GM23338 (cell line): ENCODE results near the gene BABAM1. TPM values are rescaled to one million over a fixed set of nuclear protein-coding genes. Genes with fewer than 3 reads are reported as not detected.

Experiments
- CREB1 ChIP-seq: fragments of 250-450 bp; sonication (Bioruptor Pico); IDR thresholded peaks from 2 replicates; pipeline ENCODE4 v1.5.0; 2020; ENCODE audit warnings: low read depth, mild to moderate bottlenecking, moderate library complexity
- CTCF ChIP-seq, 2 experiments: fragments of 200-600 bp in 1 of 2; sonication (generic) in 1 of 2; conservative IDR thresholded peaks; 2 replicates each; pipeline versions ENCODE4 v1.5.1 to v1.6.1; 2016 to 2017; ENCODE audit warnings: antibody characterized with exemption in 2 of 2, low read depth in 2 of 2, mild to moderate bottlenecking in 2 of 2, moderate library complexity in 1 of 2
- JUNB ChIP-seq: IDR thresholded peaks from one replicate; pipeline ENCODE4 v1.6.1; 2016; ENCODE audit warnings: antibody characterized with exemption; ENCODE audit not compliant: unreplicated experiment
- ZNF462 ChIP-seq: fragments of 250-450 bp; sonication (Bioruptor Pico); IDR thresholded peaks from 2 replicates; pipeline ENCODE4 v1.5.0; 2020; ENCODE audit warnings: mild to moderate bottlenecking, moderate library complexity
- polyA plus RNA-seq: library from polyadenylated mRNA; unstranded; fragments of >200 nt; fragmentation: Nextera tagmentation; extraction: Ambion mirVana; gene quantifications from 2 replicates; pipeline ENCODE4 v1.2.1, GENCODE V29; 2016
- total RNA-seq: library from RNA; depleted of rRNA; stranded (reverse); fragments of >200 nt; shearing (Covaris generic); gene quantifications from 2 replicates; pipeline ENCODE4 v1.2.3, GENCODE V29; 2014

Gene BABAM1
- total and polyA plus RNA-seq, 2 experiments from 2014 or later: 78.1 to 95.0 TPM

- TF ChIP-seq ZNF462 (CRISPR knock-in tag): no peak
- no peak for TF ChIP-seq CTCF (conservative IDR thresholded peaks at IDR 0.05; ENCODE audit: low read depth in 2 of 2)
- no peak for TF ChIP-seq CREB1 (CRISPR knock-in tag)
- no peak for TF ChIP-seq JUNB
Measured at GRCh38 chr19:17311455-17312188, 44.4 kb downstream of the BABAM1 start (continued).
